D721Med (cell line): Measurements from ENCODE around the gene CYP1B1.

Source experiments
- DNase-seq: peaks from one replicate; pipeline ENCODE4 v3.0.0; 2011; ENCODE audit warnings: low spot score; ENCODE audit not compliant: insufficient read length
- FAIRE-seq: peaks from 2 replicates; lab custom pipeline; 2011; peaks lifted over from hg19 to GRCh38; lab: Jason Lieb, UNC
- CTCF ChIP-seq: IDR thresholded peaks from 2 replicates; pipeline ENCODE4 v1.5.1; 2012; ENCODE audit warnings: mild to moderate bottlenecking, control low read depth; ENCODE audit not compliant: insufficient read depth; ENCODE audit errors: missing control alignments

The CYP1B1 gene

GRCh38 chr2:38057651-38058410, 18.1 kb downstream of the CYP1B1 start:
- TF ChIP-seq CTCF, result no peak
- DNase-seq (no peak), FAIRE-seq (no peak)

GRCh38 chr2:38056216-38056615, 19.7 kb downstream of the CYP1B1 start:
- FAIRE-seq (no peak), DNase-seq (no peak)
- TF ChIP-seq CTCF, result no peak

GRCh38 chr2:38045811-38046210, 30.1 kb downstream of the CYP1B1 start:
- no peak for DNase-seq
- no peak for FAIRE-seq
- no peak for TF ChIP-seq CTCF

GRCh38 chr2:38039121-38039910, 36.6 kb downstream of the CYP1B1 start:
- TF ChIP-seq CTCF, result no peak
- DNase-seq (no peak), FAIRE-seq (no peak)

GRCh38 chr2:38038682-38039081, 37.3 kb downstream of the CYP1B1 start:
- FAIRE-seq (no peak), DNase-seq (no peak)
- no peak for TF ChIP-seq CTCF

GRCh38 chr2:38037757-38038621, 38.0 kb downstream of the CYP1B1 start:
- DNase-seq (no peak), FAIRE-seq (no peak)
- no peak for TF ChIP-seq CTCF
